Neural crest cell (in vitro differentiated cells): ENCODE measurements around the gene ERGIC1. TPM values are rescaled to one million over a fixed set of nuclear protein-coding genes. Genes with fewer than 3 reads are reported as not detected.

Experiments used
- DNase-seq: peaks from one replicate; pipeline ENCODE4 v3.0.0; 2021; ENCODE audit warnings: low read depth, mixed read lengths, low spot score
- H3K27ac Mint-ChIP-seq: one replicate; pipeline ENCODE4 v1.8.0; 2021; ENCODE audit warnings: mild to moderate bottlenecking, mixed read lengths; ENCODE audit not compliant: unreplicated experiment
- H3K27me3 Mint-ChIP-seq: 2 replicates; pipeline ENCODE4 v1.8.0; 2021; ENCODE audit warnings: low read depth, mild to moderate bottlenecking, mixed read lengths
- H3K36me3 Mint-ChIP-seq: 2 replicates; pipeline ENCODE4 v1.8.0; 2021; ENCODE audit warnings: low read depth, mild to moderate bottlenecking, mixed read lengths
- H3K4me1 Mint-ChIP-seq: 2 replicates; pipeline ENCODE4 v1.8.0; 2021; ENCODE audit warnings: mixed read lengths
- H3K4me3 Mint-ChIP-seq: one replicate; pipeline ENCODE4 v1.8.0; 2021; ENCODE audit warnings: mild to moderate bottlenecking, mixed read lengths
- H3K9me3 Mint-ChIP-seq: 2 replicates; pipeline ENCODE4 v1.8.0; 2021; ENCODE audit warnings: mixed read lengths
- total RNA-seq: library from RNA; stranded (reverse); gene quantifications from 2 replicates; pipeline ENCODE4 v1.2.1, GENCODE V29; 2021
- TF ChIP-seq, protein P1 (sequence below): fragments of 200-600 bp; sonication (generic); conservative IDR thresholded peaks from 2 replicates; pipeline ENCODE4 v1.5.0; 2021; ENCODE audit warnings: antibody characterized with exemption, mild to moderate bottlenecking

Gene ERGIC1
- total RNA-seq, 1 donor from 2014 or later = 108 TPM

DNA sequence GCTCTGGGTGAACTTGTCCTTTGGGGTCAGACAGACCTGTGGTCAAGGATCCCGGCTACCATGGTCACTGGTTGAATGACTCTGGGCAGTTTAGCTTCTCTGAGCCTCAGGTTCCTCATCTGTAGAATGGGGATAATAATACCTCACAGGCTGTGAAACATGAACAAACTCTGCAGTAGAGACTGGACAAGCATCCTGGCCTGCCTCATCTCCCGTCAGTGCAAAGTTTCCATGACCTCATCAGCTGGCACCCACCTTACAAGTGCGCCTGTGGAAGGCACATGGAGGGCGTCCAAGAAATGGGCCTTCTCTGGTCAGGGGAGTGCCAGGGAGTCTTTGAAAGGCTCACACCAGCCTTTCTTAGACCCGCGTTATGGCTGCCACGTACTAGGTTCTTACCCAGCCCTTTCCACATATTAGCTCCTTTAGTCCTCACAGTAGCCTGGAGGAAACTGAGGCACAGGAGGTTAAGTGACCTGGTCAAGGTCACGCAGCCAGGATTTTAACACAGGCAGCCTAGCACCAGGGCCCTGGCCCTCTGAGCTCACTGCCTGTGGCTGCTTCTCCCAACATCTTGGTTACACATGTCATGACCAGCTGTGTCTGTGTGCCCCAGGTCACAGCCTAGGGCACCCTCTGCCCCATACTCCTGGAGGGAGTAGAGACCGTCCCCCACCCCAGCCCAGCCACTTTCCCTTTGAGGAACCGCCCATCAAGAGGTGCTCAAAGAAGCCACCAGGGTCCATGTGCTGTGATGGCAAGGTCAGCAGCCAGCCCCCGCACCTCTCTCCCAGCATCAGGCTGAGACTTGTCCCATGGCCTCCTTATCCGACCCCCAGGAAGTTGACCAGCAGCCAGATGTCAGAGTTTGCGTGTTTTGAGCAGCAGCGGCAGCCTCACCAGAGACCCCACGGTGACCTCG, 85.7 kb downstream of the ERGIC1 start:
- no peak for DNase-seq
- H3K4me3 Mint-ChIP-seq = no peak overlapping the region
- no peaks in the 10 kb centered on the region for H3K4me1 Mint-ChIP-seq
- TF ChIP-seq, protein P1, sequence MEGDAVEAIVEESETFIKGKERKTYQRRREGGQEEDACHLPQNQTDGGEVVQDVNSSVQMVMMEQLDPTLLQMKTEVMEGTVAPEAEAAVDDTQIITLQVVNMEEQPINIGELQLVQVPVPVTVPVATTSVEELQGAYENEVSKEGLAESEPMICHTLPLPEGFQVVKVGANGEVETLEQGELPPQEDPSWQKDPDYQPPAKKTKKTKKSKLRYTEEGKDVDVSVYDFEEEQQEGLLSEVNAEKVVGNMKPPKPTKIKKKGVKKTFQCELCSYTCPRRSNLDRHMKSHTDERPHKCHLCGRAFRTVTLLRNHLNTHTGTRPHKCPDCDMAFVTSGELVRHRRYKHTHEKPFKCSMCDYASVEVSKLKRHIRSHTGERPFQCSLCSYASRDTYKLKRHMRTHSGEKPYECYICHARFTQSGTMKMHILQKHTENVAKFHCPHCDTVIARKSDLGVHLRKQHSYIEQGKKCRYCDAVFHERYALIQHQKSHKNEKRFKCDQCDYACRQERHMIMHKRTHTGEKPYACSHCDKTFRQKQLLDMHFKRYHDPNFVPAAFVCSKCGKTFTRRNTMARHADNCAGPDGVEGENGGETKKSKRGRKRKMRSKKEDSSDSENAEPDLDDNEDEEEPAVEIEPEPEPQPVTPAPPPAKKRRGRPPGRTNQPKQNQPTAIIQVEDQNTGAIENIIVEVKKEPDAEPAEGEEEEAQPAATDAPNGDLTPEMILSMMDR = no peak
- H3K36me3 Mint-ChIP-seq = peaks cover 18% of the 10 kb centered on the region
- peak overlapping the region; percentile 19 for H3K27ac Mint-ChIP-seq
- H3K9me3 Mint-ChIP-seq = no peaks in the 10 kb centered on the region
- H3K27me3 Mint-ChIP-seq = no peaks in the 10 kb centered on the region

DNA sequence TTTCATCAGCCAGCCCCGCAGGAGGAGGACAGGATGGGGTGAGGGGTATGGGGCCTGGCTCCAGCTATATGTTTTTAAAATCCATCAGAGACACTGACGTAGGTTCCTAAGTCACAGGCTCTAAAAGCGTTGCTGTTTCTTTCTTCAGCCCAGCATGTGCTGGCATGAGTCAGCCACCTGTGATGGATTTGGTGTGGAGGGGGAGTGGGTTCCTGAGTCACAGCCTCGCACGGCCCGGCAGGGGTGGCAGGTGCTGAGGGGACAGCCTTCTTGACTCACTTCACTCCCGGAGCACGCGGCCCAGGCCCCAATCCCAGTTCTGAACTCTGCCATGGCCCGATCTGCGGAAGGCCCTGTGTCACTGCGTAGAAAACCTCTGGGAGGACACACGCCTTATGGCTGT, 86.4 kb downstream of the ERGIC1 start:
- Mint-ChIP-seq H3K27ac (no peak overlapping the region), H3K27me3 (no peaks in the 10 kb centered on the region), H3K36me3 (peaks cover 18% of the 10 kb centered on the region), H3K4me3 (no peak overlapping the region), H3K9me3 (no peaks in the 10 kb centered on the region), H3K4me1 (no peaks in the 10 kb centered on the region)
- TF ChIP-seq, protein P1 = no peak
- no peak for DNase-seq

DNA sequence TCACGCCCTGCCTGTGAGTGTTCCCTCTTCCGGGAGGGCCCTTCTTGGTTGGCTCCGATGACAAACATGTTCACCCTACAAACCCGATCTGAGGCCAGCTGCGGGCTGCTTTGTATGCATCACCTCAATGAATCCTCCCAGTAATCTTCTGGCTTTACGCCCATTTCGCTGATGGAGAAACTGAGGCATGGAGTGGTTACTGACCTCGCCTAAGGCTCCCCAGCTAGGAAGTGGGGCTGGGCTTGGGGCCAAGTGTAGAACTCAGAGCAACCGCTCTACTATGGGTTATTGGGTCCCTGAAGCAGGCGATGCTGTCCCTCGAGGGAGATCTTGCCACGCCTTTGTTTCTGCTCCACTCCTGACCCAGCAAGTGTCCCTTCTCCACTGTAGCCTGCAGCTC, 86.9 kb downstream of the ERGIC1 start:
- Mint-ChIP-seq H3K27ac (peak overlapping the region; percentile 35), H3K4me1 (no peaks in the 10 kb centered on the region)

DNA sequence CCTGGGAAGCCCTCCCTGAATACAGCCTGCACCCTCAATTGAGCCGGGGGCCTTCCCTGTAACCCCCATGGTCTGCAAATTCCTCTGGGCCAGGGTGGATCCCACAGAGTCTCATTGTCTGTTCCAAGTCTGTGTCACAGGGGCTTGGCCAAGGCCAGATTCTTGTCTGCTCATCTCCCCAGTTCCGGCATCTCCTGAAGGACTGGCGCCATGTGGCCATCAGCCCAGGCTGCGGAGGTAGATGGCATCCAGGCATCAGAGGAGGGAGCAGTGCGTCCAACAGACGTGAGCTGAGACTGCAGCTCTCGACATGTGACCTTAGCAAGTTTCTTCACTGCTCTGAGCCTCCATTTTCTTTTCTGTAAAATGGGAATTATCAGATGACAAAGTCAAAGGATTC, 87.9 kb downstream of the ERGIC1 start:
- Mint-ChIP-seq H3K36me3 (peaks cover 14% of the 10 kb centered on the region), H3K27ac (no peak overlapping the region), H3K4me1 (no peaks in the 10 kb centered on the region), H3K27me3 (no peaks in the 10 kb centered on the region), H3K4me3 (no peak overlapping the region), H3K9me3 (no peaks in the 10 kb centered on the region)
- TF ChIP-seq, protein P1 = no peak
- DNase-seq = no peak

More for the DNA sequence above, 86.9 kb downstream of the ERGIC1 start:
- Mint-ChIP-seq H3K36me3 (peaks cover 14% of the 10 kb centered on the region), H3K9me3 (no peaks in the 10 kb centered on the region), H3K4me3 (no peak overlapping the region), H3K27me3 (no peaks in the 10 kb centered on the region)
- no peak for DNase-seq
- TF ChIP-seq, protein P1 = no peak

DNA sequence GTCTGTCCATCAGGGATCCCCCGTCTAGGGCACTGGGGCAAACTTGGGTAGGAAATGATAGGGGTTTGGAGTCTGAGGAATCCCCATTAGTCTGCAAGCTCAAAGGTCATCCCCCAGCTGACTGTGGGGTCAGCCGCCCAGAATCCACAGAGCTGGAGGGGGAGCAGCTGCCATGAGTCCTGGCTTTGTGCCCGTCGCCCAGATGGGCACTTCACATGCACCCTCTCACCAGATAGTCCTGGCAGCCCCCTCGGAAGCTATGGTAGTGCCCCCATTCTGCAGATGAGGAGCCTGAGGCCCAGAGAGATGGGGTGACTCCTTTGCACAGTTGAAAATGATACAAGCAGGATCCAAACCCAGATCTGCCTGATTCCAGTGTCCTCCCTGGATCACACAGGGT, 89.5 kb downstream of the ERGIC1 start:
- H3K9me3 Mint-ChIP-seq = no peaks in the 10 kb centered on the region
- H3K27me3 Mint-ChIP-seq = no peaks in the 10 kb centered on the region
- TF ChIP-seq, protein P1 = no peak
- no peak overlapping the region for H3K4me3 Mint-ChIP-seq
- no peaks in the 10 kb centered on the region for H3K4me1 Mint-ChIP-seq
- no peak for DNase-seq
- peak overlapping the region; percentile 35 for H3K27ac Mint-ChIP-seq
- peaks cover 10% of the 10 kb centered on the region for H3K36me3 Mint-ChIP-seq
